SU-DHL-6 (cell line): Measurements from ENCODE around the gene SETD5.

Experiments used
- H2AFZ ChIP-seq: fragments of 200-600 bp; sonication (generic); 2 replicates; pipeline ENCODE4 v1.6.1; 2014; ENCODE audit warnings: low read depth, mild to moderate bottlenecking, moderate library complexity, mixed read lengths, antibody characterized with exemption, low read length; ENCODE audit not compliant: severe bottlenecking
- H3F3A ChIP-seq: fragments of 200-600 bp; shearing (Covaris generic); 2 replicates; pipeline ENCODE4 v1.6.0; 2016; ENCODE audit warnings: antibody characterized with exemption, mild to moderate bottlenecking; ENCODE audit not compliant: insufficient read depth
- H3K27ac ChIP-seq: fragments of 200-600 bp; sonication (generic); 2 replicates; pipeline ENCODE4 v1.5.1; 2016; ENCODE audit warnings: low read depth, mild to moderate bottlenecking, low read length, moderate library complexity, mixed read lengths
- H3K27me3 ChIP-seq: fragments of 200-600 bp; sonication (generic), shearing (Covaris generic); 2 replicates; pipeline ENCODE4 v1.6.0; 2014; ENCODE audit warnings: mild to moderate bottlenecking, low read length
- H3K36me3 ChIP-seq: fragments of 200-600 bp; sonication (generic); 2 replicates; pipeline ENCODE4 v1.6.1; 2014; ENCODE audit warnings: mild to moderate bottlenecking, low read length, mixed read lengths
- H3K4me2 ChIP-seq: fragments of 300-600, 200-600 bp; shearing (Covaris generic), sonication (generic); 2 replicates; pipeline ENCODE4 v1.6.0; 2014; ENCODE audit warnings: low read length, low read depth, mild to moderate bottlenecking; ENCODE audit not compliant: poor library complexity, severe bottlenecking
- H3K4me3 ChIP-seq: fragments of 200-600 bp; sonication (generic); 2 replicates; pipeline ENCODE4 v1.5.1; 2014; ENCODE audit warnings: antibody characterized with exemption, low read length, mild to moderate bottlenecking, mixed read lengths; ENCODE audit not compliant: insufficient read depth, poor library complexity, severe bottlenecking
- H3K79me2 ChIP-seq: fragments of 200-600 bp; sonication (generic); 2 replicates; pipeline ENCODE4 v1.6.1; 2014; ENCODE audit warnings: mild to moderate bottlenecking, low read length, moderate library complexity; ENCODE audit not compliant: insufficient read depth
- H3K9ac ChIP-seq: fragments of 200-600 bp; sonication (generic); 2 replicates; pipeline ENCODE4 v1.7.0; 2014; ENCODE audit warnings: mild to moderate bottlenecking, low read length
- H3K9me2 ChIP-seq: fragments of 200-600 bp; sonication (generic); replicated peaks from 2 replicates; pipeline ENCODE4 v1.6.1; 2014; ENCODE audit warnings: low read length; ENCODE audit not compliant: insufficient read depth
- H3K9me3 ChIP-seq: fragments of 200-600 bp; sonication (generic); 2 replicates; pipeline ENCODE4 v1.6.1; 2014; ENCODE audit warnings: low read length, mixed read lengths; ENCODE audit not compliant: insufficient read depth
- H4K20me1 ChIP-seq: fragments of 200-600 bp; sonication (generic); 2 replicates; pipeline ENCODE4 v1.6.1; 2014; ENCODE audit warnings: low read depth, mild to moderate bottlenecking, antibody characterized with exemption, low read length, moderate library complexity, mixed read lengths
- EZH2phosphoT487 ChIP-seq: fragments of 200-600 bp; sonication (generic), shearing (Covaris generic); conservative IDR thresholded peaks from 2 replicates; pipeline ENCODE4 v1.6.1; 2018; ENCODE audit warnings: mild to moderate bottlenecking, antibody characterized with exemption, low read length, moderate library complexity, mixed read lengths
- TF ChIP-seq, protein P1 (sequence below): fragments of 200-600 bp; sonication (generic); IDR thresholded peaks from one replicate; pipeline ENCODE4 v1.5.1; 2017; ENCODE audit warnings: antibody characterized with exemption, mild to moderate bottlenecking, low read length, moderate library complexity; ENCODE audit not compliant: insufficient read depth, poor library complexity, severe bottlenecking

SETD5 gene

DNA sequence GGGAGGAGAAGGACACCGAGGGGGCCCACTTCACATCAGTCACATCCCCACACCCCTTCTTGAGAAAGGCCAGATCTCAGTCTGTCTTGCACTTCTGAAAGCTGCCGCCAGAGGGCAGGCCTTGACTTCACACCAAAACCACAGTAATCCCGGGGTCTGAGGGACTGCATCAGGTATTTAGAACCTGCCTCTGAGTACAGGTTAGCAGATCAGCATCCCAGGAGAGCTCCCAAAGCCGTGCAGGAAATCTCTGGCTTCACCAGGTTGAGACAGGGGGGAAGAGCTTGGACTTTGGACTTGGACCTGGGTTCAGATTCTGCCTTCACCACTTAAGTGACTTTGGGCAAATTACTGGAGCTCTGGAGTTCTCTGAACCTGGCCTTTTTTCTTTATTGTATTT is 105.9 kb downstream of the SETD5 start:
- no peak overlapping the region for H3K9ac ChIP-seq
- H3K27me3 ChIP-seq, result no peaks in the 10 kb centered on the region

DNA sequence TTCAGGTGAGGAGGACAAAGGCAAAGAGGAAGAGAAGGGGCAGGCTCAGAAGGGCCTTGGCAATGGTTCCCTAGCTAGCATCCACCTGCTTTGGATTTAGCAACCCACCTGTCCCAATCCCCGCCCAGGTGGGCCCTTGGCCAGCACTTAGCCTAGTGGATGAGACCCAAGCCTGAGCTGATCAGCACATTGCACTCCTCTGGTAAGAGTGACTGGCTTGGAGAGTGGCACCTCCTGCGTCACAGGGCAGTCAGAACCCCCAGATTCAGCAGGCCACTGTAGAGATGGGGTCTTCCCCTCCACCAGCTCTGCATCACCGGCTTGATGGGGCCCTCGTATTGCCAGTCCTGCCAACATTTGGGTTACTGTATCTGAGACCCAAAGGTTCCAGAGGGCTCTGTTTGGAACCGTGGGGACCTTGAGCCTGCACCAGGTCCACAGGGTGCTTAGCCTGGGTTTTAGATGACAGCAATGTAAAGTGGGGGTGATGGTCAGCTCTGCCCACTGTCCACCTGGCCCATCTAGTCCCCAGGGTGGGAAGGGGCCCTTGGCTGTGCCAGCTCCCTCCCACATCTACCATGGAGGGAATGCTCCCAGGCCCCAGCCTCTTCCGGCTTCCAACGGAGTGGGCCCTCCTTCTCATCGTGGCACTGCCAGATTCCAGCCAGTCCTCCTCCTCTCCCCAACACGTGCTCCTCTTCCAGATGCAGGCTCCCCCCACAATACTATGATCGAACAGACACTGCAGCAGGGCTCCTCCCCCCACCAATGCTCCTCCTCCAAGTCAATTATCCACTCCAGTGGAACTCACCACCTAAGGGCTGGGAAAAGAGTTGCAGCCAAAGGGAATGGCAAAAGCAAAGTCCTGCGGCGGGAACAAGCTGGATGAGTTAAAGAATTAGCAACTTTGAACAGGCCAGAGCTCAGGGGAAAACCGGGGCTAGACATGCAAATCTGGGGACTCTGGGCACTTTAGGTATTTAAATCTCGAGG is 110.5 kb downstream of the SETD5 start:
- H3K9me2 ChIP-seq, result no peaks in the 10 kb centered on the region
- TF ChIP-seq, protein P1, sequence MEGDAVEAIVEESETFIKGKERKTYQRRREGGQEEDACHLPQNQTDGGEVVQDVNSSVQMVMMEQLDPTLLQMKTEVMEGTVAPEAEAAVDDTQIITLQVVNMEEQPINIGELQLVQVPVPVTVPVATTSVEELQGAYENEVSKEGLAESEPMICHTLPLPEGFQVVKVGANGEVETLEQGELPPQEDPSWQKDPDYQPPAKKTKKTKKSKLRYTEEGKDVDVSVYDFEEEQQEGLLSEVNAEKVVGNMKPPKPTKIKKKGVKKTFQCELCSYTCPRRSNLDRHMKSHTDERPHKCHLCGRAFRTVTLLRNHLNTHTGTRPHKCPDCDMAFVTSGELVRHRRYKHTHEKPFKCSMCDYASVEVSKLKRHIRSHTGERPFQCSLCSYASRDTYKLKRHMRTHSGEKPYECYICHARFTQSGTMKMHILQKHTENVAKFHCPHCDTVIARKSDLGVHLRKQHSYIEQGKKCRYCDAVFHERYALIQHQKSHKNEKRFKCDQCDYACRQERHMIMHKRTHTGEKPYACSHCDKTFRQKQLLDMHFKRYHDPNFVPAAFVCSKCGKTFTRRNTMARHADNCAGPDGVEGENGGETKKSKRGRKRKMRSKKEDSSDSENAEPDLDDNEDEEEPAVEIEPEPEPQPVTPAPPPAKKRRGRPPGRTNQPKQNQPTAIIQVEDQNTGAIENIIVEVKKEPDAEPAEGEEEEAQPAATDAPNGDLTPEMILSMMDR, result no peak
- TF ChIP-seq EZH2phosphoT487, result no peak
- no peak overlapping the region for H3K4me2 ChIP-seq
- H3F3A ChIP-seq, result no peaks in the 10 kb centered on the region
- H3K9me3 ChIP-seq, result no peaks in the 10 kb centered on the region
- H4K20me1 ChIP-seq, result no peaks in the 10 kb centered on the region
- no peaks in the 10 kb centered on the region for H3K27me3 ChIP-seq
- H3K9ac ChIP-seq, result no peak overlapping the region
- H3K4me3 ChIP-seq, result no peak overlapping the region
- no peaks in the 10 kb centered on the region for H3K79me2 ChIP-seq
- no peak overlapping the region for H2AFZ ChIP-seq
- no peaks in the 10 kb centered on the region for H3K36me3 ChIP-seq
- H3K27ac ChIP-seq, result no peak overlapping the region

More for the DNA sequence above, 105.9 kb downstream of the SETD5 start:
- Histone ChIP-seq H3K9me3 (no peaks in the 10 kb centered on the region), H3K79me2 (no peaks in the 10 kb centered on the region), H3K4me2 (no peak overlapping the region), H3F3A (no peaks in the 10 kb centered on the region), H4K20me1 (no peaks in the 10 kb centered on the region), H2AFZ (no peak overlapping the region), H3K4me3 (no peak overlapping the region), H3K9me2 (no peaks in the 10 kb centered on the region), H3K27ac (no peak overlapping the region), H3K36me3 (no peaks in the 10 kb centered on the region)
- TF ChIP-seq EZH2phosphoT487, result no peak
- TF ChIP-seq, protein P1, result peak; percentile 71

DNA sequence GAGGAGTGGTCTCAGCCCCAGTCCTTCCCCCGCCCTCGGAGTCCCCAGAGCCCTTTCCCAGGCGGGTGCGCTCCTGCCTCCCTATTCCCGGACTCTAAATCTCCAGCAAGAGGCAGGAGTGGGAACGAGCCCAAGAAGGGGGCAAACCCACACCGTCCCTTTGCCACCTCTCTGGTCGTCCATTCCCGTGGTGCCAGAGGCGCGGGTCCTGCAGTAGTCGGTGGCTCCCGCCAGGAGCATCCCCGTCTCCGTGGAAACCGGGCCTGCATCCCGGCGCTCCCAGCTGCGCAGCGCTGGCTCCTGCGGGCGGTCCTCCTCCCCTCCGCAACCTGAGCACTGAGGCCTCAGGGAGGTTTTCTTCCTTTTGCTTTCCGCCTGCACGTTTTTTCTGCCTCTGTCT is 111.4 kb downstream of the SETD5 start:
- no peak overlapping the region for H3K9ac ChIP-seq
- H4K20me1 ChIP-seq, result no peaks in the 10 kb centered on the region
- no peaks in the 10 kb centered on the region for H3K9me2 ChIP-seq
- H3K27ac ChIP-seq, result no peak overlapping the region
- no peaks in the 10 kb centered on the region for H3K27me3 ChIP-seq
- H3K36me3 ChIP-seq, result no peaks in the 10 kb centered on the region
- H3K4me3 ChIP-seq, result no peak overlapping the region
- no peaks in the 10 kb centered on the region for H3K9me3 ChIP-seq
- TF ChIP-seq, protein P1, result no peak
- no peak for TF ChIP-seq EZH2phosphoT487
- H2AFZ ChIP-seq, result no peak overlapping the region
- no peaks in the 10 kb centered on the region for H3K79me2 ChIP-seq
- no peak overlapping the region for H3K4me2 ChIP-seq
- H3F3A ChIP-seq, result no peaks in the 10 kb centered on the region
